Neural cell (in vitro differentiated cells): ENCODE data around the gene CCN5.

Source experiments
- EZH2 ChIP-seq: fragments of 200-600, 300-800 bp; shearing (Covaris generic), sonication (generic); IDR thresholded peaks from 2 replicates; pipeline ENCODE4 v1.6.1; 2014; ENCODE audit warnings: antibody characterized with exemption, low read length, borderline replicate concordance, mild to moderate bottlenecking; ENCODE audit not compliant: insufficient read depth, poor library complexity, severe bottlenecking
- POLR2AphosphoS5 ChIP-seq: IDR thresholded peaks from 2 replicates; pipeline ENCODE4 v1.6.1; 2012
- RAD21 ChIP-seq: fragments of 450-650 bp; conservative IDR thresholded peaks from 2 replicates; pipeline ENCODE4 v1.6.1; 2014; ENCODE audit warnings: antibody characterized with exemption, mild to moderate bottlenecking, moderate library complexity
- SMC3 ChIP-seq: fragments of 450-650 bp; conservative IDR thresholded peaks from 2 replicates; pipeline ENCODE4 v1.6.1; 2014; ENCODE audit warnings: antibody characterized with exemption, mild to moderate bottlenecking, moderate library complexity; ENCODE audit not compliant: poor library complexity
- TAF1 ChIP-seq: IDR thresholded peaks from 2 replicates; pipeline ENCODE4 v1.6.1; 2012; ENCODE audit warnings: low read depth
- TF ChIP-seq, protein P1 (sequence below): fragments of 450-650 bp; IDR thresholded peaks from 2 replicates; pipeline ENCODE4 v1.5.1; 2014; ENCODE audit warnings: antibody characterized with exemption, mild to moderate bottlenecking, moderate library complexity; ENCODE audit not compliant: poor library complexity, severe bottlenecking
- TF ChIP-seq, protein P2 (sequence below): IDR thresholded peaks from 2 replicates; pipeline ENCODE4 v1.6.1; 2012; ENCODE audit warnings: borderline replicate concordance

DNA sequence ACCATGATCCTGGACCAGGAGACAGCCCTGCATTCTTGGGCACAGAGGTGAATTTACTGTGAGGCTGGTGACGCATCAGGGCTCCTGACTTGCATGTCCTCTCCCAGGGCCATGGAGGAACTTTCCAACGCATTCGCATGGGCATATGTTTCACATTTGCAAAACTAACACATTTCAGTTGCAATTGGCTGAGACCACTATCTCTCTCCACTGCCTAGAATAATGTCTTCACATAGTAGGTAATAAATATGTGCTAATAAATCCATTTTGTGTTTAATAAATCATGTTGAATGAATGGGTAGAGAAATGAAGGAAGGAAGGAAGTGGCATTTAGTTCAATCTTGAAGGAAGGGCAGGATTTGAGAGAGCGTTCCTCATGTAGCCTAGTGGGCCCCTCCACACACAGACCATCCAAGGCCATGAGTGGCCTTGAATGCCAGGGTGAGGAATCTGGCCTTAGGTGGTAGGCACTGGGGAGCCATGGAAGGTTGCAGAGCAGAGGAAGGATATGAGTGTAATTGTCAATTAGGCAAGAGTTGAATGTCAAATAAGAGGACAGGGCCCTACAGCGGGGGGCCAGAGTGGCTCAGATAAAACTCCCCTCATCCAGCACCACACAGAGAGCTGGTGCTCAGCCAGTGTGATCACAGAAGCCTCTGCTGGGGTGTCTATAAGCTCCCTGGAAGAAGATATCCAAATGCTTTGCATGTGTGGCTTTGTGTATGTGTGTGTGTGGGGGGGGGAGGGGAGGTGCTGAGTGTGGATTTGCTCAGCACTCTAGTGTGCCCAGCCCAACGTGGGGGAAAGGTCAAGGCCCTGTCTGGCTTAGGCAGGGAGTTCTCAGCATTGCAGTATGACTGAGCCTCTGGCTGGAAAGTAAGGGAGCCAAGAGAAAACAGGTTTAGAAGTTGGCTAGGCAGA is 30.9 kb upstream of the CCN5 start:
- TF ChIP-seq RAD21: no peak
- TF ChIP-seq, protein P1, sequence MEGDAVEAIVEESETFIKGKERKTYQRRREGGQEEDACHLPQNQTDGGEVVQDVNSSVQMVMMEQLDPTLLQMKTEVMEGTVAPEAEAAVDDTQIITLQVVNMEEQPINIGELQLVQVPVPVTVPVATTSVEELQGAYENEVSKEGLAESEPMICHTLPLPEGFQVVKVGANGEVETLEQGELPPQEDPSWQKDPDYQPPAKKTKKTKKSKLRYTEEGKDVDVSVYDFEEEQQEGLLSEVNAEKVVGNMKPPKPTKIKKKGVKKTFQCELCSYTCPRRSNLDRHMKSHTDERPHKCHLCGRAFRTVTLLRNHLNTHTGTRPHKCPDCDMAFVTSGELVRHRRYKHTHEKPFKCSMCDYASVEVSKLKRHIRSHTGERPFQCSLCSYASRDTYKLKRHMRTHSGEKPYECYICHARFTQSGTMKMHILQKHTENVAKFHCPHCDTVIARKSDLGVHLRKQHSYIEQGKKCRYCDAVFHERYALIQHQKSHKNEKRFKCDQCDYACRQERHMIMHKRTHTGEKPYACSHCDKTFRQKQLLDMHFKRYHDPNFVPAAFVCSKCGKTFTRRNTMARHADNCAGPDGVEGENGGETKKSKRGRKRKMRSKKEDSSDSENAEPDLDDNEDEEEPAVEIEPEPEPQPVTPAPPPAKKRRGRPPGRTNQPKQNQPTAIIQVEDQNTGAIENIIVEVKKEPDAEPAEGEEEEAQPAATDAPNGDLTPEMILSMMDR: no peak
- no peak for TF ChIP-seq EZH2
- no peak for TF ChIP-seq TAF1
- no peak for TF ChIP-seq POLR2AphosphoS5
- no peak for TF ChIP-seq SMC3
- TF ChIP-seq, protein P2, sequence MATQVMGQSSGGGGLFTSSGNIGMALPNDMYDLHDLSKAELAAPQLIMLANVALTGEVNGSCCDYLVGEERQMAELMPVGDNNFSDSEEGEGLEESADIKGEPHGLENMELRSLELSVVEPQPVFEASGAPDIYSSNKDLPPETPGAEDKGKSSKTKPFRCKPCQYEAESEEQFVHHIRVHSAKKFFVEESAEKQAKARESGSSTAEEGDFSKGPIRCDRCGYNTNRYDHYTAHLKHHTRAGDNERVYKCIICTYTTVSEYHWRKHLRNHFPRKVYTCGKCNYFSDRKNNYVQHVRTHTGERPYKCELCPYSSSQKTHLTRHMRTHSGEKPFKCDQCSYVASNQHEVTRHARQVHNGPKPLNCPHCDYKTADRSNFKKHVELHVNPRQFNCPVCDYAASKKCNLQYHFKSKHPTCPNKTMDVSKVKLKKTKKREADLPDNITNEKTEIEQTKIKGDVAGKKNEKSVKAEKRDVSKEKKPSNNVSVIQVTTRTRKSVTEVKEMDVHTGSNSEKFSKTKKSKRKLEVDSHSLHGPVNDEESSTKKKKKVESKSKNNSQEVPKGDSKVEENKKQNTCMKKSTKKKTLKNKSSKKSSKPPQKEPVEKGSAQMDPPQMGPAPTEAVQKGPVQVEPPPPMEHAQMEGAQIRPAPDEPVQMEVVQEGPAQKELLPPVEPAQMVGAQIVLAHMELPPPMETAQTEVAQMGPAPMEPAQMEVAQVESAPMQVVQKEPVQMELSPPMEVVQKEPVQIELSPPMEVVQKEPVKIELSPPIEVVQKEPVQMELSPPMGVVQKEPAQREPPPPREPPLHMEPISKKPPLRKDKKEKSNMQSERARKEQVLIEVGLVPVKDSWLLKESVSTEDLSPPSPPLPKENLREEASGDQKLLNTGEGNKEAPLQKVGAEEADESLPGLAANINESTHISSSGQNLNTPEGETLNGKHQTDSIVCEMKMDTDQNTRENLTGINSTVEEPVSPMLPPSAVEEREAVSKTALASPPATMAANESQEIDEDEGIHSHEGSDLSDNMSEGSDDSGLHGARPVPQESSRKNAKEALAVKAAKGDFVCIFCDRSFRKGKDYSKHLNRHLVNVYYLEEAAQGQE: no peak
